H1 (cell line): ENCODE data around the gene EFEMP2. TPM values are rescaled to one million over a fixed set of nuclear protein-coding genes. Genes with fewer than 3 reads are reported as not detected.
A peak's percentile ranks its signal among the peaks of the same experiment; 100 is the strongest.

Source experiments
- CTCF ChIA-PET: fragments of 300-600 bp; sonication (Branson Sonifier 250); formaldehyde crosslinking; loops from one replicate; lab custom pipeline; 2021; ENCODE audit not compliant: partially characterized antibody; lab: Charles Lee
- POLR2A ChIA-PET: fragments of 300-600 bp; sonication (Branson Sonifier 250); formaldehyde crosslinking; loops from one replicate; lab custom pipeline; 2021; ENCODE audit warnings: inconsistent platforms; ENCODE audit not compliant: partially characterized antibody; lab: Charles Lee
- DNase-seq, 2 experiments: peaks; one replicate each; pipeline versions ENCODE4 v3.0.0 to v3.0.0-alpha.2; 2010 to 2022; ENCODE audit warnings: low spot score in 2 of 2, low read depth in 1 of 2, mixed read lengths in 1 of 2
- FAIRE-seq: peaks from 2 replicates; lab custom pipeline; 2011; peaks lifted over from hg19 to GRCh38; lab: Jason Lieb, UNC
- H2AFZ ChIP-seq: 2 replicates; pipeline ENCODE4 v1.8.1; 2012; ENCODE audit warnings: low read length, inconsistent platforms
- H2AK5ac ChIP-seq: 2 replicates; pipeline ENCODE4 v1.6.1; 2013; ENCODE audit warnings: low read depth, low read length
- H2BK120ac ChIP-seq: replicated peaks from 2 replicates; pipeline ENCODE3; 2013; ENCODE audit warnings: low read depth, low read length, inconsistent platforms
- H2BK12ac ChIP-seq: 2 replicates; pipeline ENCODE4 v1.6.1; 2013; ENCODE audit warnings: low read depth, low read length
- H2BK15ac ChIP-seq: 2 replicates; pipeline ENCODE4 v1.6.1; 2013; ENCODE audit warnings: low read length
- H2BK20ac ChIP-seq: 2 replicates; pipeline ENCODE4 v1.6.1; 2013; ENCODE audit warnings: low read length
- H2BK5ac ChIP-seq: 2 replicates; pipeline ENCODE4 v1.6.1; 2013; ENCODE audit warnings: low read depth, low read length
- H3K14ac ChIP-seq: 2 replicates; pipeline ENCODE4 v1.6.1; 2013; ENCODE audit warnings: inconsistent platforms; ENCODE audit not compliant: insufficient read length
- H3K18ac ChIP-seq: 2 replicates; pipeline ENCODE4 v1.6.1; 2013; ENCODE audit warnings: low read length; ENCODE audit errors: extremely low read depth
- H3K23ac ChIP-seq: 2 replicates; pipeline ENCODE4 v1.6.1; 2013; ENCODE audit warnings: inconsistent platforms; ENCODE audit not compliant: insufficient read length
- H3K23me2 ChIP-seq: 2 replicates; pipeline ENCODE4 v1.6.1; 2013; ENCODE audit warnings: low read depth, low read length
- H3K27ac ChIP-seq: 2 replicates; pipeline ENCODE4 v1.6.1; 2011; ENCODE audit warnings: low read depth, low read length, inconsistent platforms
- H3K27me3 ChIP-seq, 4 experiments: replicated peaks in 1 of 4; 1 replicate in 1 of 4; 2 replicates in 3 of 4; pipeline versions ENCODE4 v1.6.1 to v1.8.1; 2011 to 2013; ENCODE audit warnings: low read length in 3 of 4, mild to moderate bottlenecking in 3 of 4, inconsistent platforms in 2 of 4, mixed read lengths in 2 of 4, moderate library complexity in 1 of 4; ENCODE audit not compliant: control insufficient read depth in 3 of 4, insufficient read depth in 3 of 4; ENCODE audit errors: extremely low read depth in 1 of 4
- H3K36me3 ChIP-seq, 4 experiments: 2 replicates each; pipeline versions ENCODE4 v1.6.1 to v1.8.1; 2011 to 2013; ENCODE audit warnings: mild to moderate bottlenecking in 4 of 4, low read length in 3 of 4, moderate library complexity in 2 of 4, control low read depth in 1 of 4, inconsistent platforms in 1 of 4; ENCODE audit not compliant: insufficient read depth in 4 of 4, control insufficient read depth in 2 of 4
- H3K4ac ChIP-seq: replicated peaks from 2 replicates; pipeline ENCODE3; 2013; ENCODE audit warnings: low read length, low read depth, mixed read lengths, inconsistent platforms; ENCODE audit not compliant: insufficient read length
- H3K4me1 ChIP-seq, 4 experiments: replicated peaks in 1 of 4; 1 replicate in 1 of 4; 2 replicates in 3 of 4; pipeline versions ENCODE4 v1.6.1 to v1.8.1; 2011 to 2013; ENCODE audit warnings: low read length in 3 of 4, inconsistent platforms in 2 of 4, mixed read lengths in 1 of 4; ENCODE audit not compliant: insufficient read depth in 4 of 4, control insufficient read depth in 3 of 4
- H3K4me2 ChIP-seq, 2 experiments: 2 replicates each; pipeline versions ENCODE4 v1.6.1 to v1.8.1; 2011 to 2013; ENCODE audit warnings: low read depth in 2 of 2, low read length in 2 of 2, control low read depth in 1 of 2, inconsistent platforms in 1 of 2, mild to moderate bottlenecking in 1 of 2; ENCODE audit not compliant: insufficient read depth in 1 of 2
- H3K4me3 ChIP-seq, 4 experiments: fragments of 200-600, 300-600 bp in 1 of 4; sonication (generic), shearing (Covaris generic), sonication (Bioruptor Twin) in 1 of 4; 2 replicates each; pipeline versions ENCODE4 v1.5.1 to v1.8.1; 2011 to 2016; ENCODE audit warnings: low read length in 4 of 4, low read depth in 3 of 4, control low read depth in 2 of 4, inconsistent platforms in 2 of 4, mild to moderate bottlenecking in 2 of 4, mixed read lengths in 1 of 4, moderate library complexity in 1 of 4; ENCODE audit not compliant: insufficient read depth in 2 of 4; ENCODE audit errors: extremely low read depth in 1 of 4
- H3K56ac ChIP-seq: replicated peaks from 2 replicates; pipeline ENCODE3; 2013; ENCODE audit warnings: low read depth, mild to moderate bottlenecking, mixed read lengths, low read length, inconsistent platforms; ENCODE audit not compliant: insufficient read length
- H3K79me1 ChIP-seq: 2 replicates; pipeline ENCODE4 v1.6.1; 2013; ENCODE audit warnings: low read depth, low read length, control low read depth
- H3K79me2 ChIP-seq, 2 experiments: 2 replicates each; pipeline versions ENCODE4 v1.6.1 to v1.8.1; 2012 to 2013; ENCODE audit warnings: low read length in 2 of 2, mild to moderate bottlenecking in 2 of 2, inconsistent platforms in 1 of 2; ENCODE audit not compliant: insufficient read depth in 2 of 2, control insufficient read depth in 1 of 2
- H3K9ac ChIP-seq, 4 experiments: replicated peaks in 1 of 4; 1 replicate in 1 of 4; 2 replicates in 3 of 4; pipeline versions ENCODE4 v1.6.1 to v1.8.1; 2011 to 2013; ENCODE audit warnings: low read depth in 3 of 4, low read length in 3 of 4, control low read depth in 2 of 4, mild to moderate bottlenecking in 2 of 4, moderate library complexity in 2 of 4, inconsistent platforms in 1 of 4; ENCODE audit errors: extremely low read depth in 1 of 4
- H3K9me3 ChIP-seq, 2 experiments: 2 replicates each; pipeline versions ENCODE4 v1.6.1 to v1.8.1; 2012 to 2013; ENCODE audit warnings: mild to moderate bottlenecking in 2 of 2, moderate library complexity in 2 of 2, control low read depth in 1 of 2, inconsistent platforms in 1 of 2, low read depth in 1 of 2, low read length in 1 of 2, mixed read lengths in 1 of 2; ENCODE audit not compliant: insufficient read depth in 2 of 2
- H4K20me1 ChIP-seq, 2 experiments: replicated peaks in 1 of 2; 2 replicates each; pipeline versions ENCODE3 to v1.8.1; 2011 to 2013; ENCODE audit warnings: inconsistent platforms in 2 of 2, low read length in 2 of 2, mild to moderate bottlenecking in 1 of 2; ENCODE audit not compliant: insufficient read depth in 2 of 2, control insufficient read depth in 1 of 2
- H4K5ac ChIP-seq: 2 replicates; pipeline ENCODE4 v1.6.1; 2013; ENCODE audit warnings: low read length, low read depth, mixed read lengths, inconsistent platforms; ENCODE audit not compliant: insufficient read length
- H4K8ac ChIP-seq: 2 replicates; pipeline ENCODE4 v1.8.0; 2013; ENCODE audit warnings: mild to moderate bottlenecking, moderate library complexity, low read length, inconsistent platforms; ENCODE audit not compliant: insufficient read depth; ENCODE audit errors: extremely low read depth
- H4K91ac ChIP-seq: replicated peaks from 2 replicates; pipeline ENCODE3; 2013; ENCODE audit warnings: low read length, mixed read lengths, inconsistent platforms; ENCODE audit not compliant: insufficient read length
- JUN ChIP-seq: IDR thresholded peaks from 2 replicates; pipeline ENCODE4 v1.6.1; 2011; ENCODE audit warnings: low read depth, mild to moderate bottlenecking, improper control_type of control experiment, low read length
- JUND ChIP-seq: IDR thresholded peaks from 2 replicates; pipeline ENCODE4 v1.6.1; 2011; ENCODE audit warnings: mild to moderate bottlenecking, improper control_type of control experiment, low read length
- POLR2AphosphoS5 ChIP-seq: IDR thresholded peaks from 2 replicates; pipeline ENCODE4 v1.6.1; 2011; ENCODE audit warnings: low read depth, low read length
- RBBP5 ChIP-seq: IDR thresholded peaks from 2 replicates; pipeline ENCODE4 v1.7.1; 2012; ENCODE audit warnings: low read depth, mild to moderate bottlenecking, inconsistent platforms, low read length, moderate library complexity, borderline replicate concordance
- SRF ChIP-seq: IDR thresholded peaks from 2 replicates; pipeline ENCODE4 v1.6.1; 2011; ENCODE audit warnings: mild to moderate bottlenecking, low read depth, low read length, moderate library complexity
- TEAD4 ChIP-seq: IDR thresholded peaks from 2 replicates; pipeline ENCODE4 v1.6.1; 2012; ENCODE audit warnings: low read depth, low read length, inconsistent platforms, mixed read lengths
- WGBS, 2 experiments: shearing (Covaris generic) in 1 of 2; methylation state at CpG; one replicate each; pipeline versions ENCODE4 v1.1.6 to v1.1.7; 2013 to 2015; ENCODE audit warnings: low lambda C conversion rate in 2 of 2, mixed read lengths in 2 of 2, inconsistent platforms in 1 of 2, low coverage in 1 of 2, missing lambda C conversion rate in 1 of 2; ENCODE audit not compliant: insufficient replicate concordance in 2 of 2, insufficient coverage in 1 of 2, insufficient read length in 1 of 2; ENCODE audit errors: extremely low coverage in 1 of 2, missing lambda C conversion rate in 1 of 2; 5-methylcytosine and 5-hydroxymethylcytosine counted together
- polyA plus RNA-seq, 7 experiments: library from polyadenylated mRNA; depleted of rRNA in 3 of 7; stranded (reverse) in 5 of 7; unstranded in 2 of 7; fragments of >200 nt in 5 of 7; fragments of 200-250 nt in 2 of 7; gene quantifications; 1 replicate in 5 of 7; 2 replicates in 1 of 7; 4 replicates in 1 of 7; pipeline versions ENCODE4 v1.2.1 to v1.2.3, GENCODE V29; 2011 to 2013; ENCODE audit warnings: missing spikeins in 2 of 7, mixed read lengths in 2 of 7
- total RNA-seq: library from RNA; stranded (reverse); fragmentation: NEBNext Ultra II Directional; extraction: Animal tissue kit (Norgen Biotek cat#: 25700); gene quantifications from 2 replicates; pipeline ENCODE4 v1.2.1, GENCODE V29; 2021

The EFEMP2 gene
- total and polyA plus RNA-seq, 2 of the 8 experiments (the other 6 are each of a cell fraction or from before 2014, with no cell fraction given), result 8.8 to 17.2 TPM

GRCh38 chr11:65903068-65903481 lies 30.5 kb upstream of the EFEMP2 start:
- no peaks in the 10 kb centered on the region for H3K79me2 ChIP-seq
- no peak overlapping the region for H2BK20ac ChIP-seq
- H3K27me3 ChIP-seq, result peaks cover 15 to 42% (median 36%) of the 10 kb centered on the region in 4 experiments
- no peak overlapping the region for H3K23ac ChIP-seq
- H2BK120ac ChIP-seq, result no peak overlapping the region
- DNase-seq (no peak), FAIRE-seq (no peak)
- H4K91ac ChIP-seq, result peak overlapping the region; percentile 15
- no peak overlapping the region for H2BK5ac ChIP-seq
- TF ChIP-seq JUND (peak; percentile 44; the same call in 1 of the 2 replicates), TEAD4 (peak; percentile 78), JUN (0 out of 2 replicates have a peak, but pooled peaks have one; percentile 42), POLR2AphosphoS5 (no peak), SRF (no peak), RBBP5 (no peak)
- no peak overlapping the region for H2BK12ac ChIP-seq
- no peak overlapping the region for H3K4me3 ChIP-seq
- no peak overlapping the region for H4K8ac ChIP-seq
- no peaks in the 10 kb centered on the region for H3K36me3 ChIP-seq
- H2AFZ ChIP-seq, result no peak overlapping the region
- no peak overlapping the region for H2AK5ac ChIP-seq
- H3K4me1 ChIP-seq, result peaks cover 3 to 11% (median 8%) of the 10 kb centered on the region in 4 experiments; a peak in 6 of 7 replicates
- no peak overlapping the region for H3K18ac ChIP-seq
- no peak overlapping the region for H4K5ac ChIP-seq
- CTCF ChIA-PET, result interaction anchor here (0.8 to 9.7 kb wide), 4 partner anchors 12 to 85 kb away, joined by 3 to 150 read pairs (median 5); partner anchors contain the start of genes CCDC85B and FIBP
- no peak overlapping the region for H3K14ac ChIP-seq
- POLR2A ChIA-PET, result interaction anchor here (1.0 to 2.6 kb wide), 4 partner anchors 9 to 16 kb away, joined by 3 to 11 read pairs (median 6); partner anchors contain the start of gene CCDC85B
- H3K4ac ChIP-seq, result no peak overlapping the region
- peaks cover 0 to 4% of the 10 kb centered on the region in 2 experiments for H4K20me1 ChIP-seq
- H2BK15ac ChIP-seq, result peak overlapping the region; percentile 1; the same call in 1 of the 2 replicates
- no peak overlapping the region for H3K4me2 ChIP-seq
- no peak overlapping the region for H3K56ac ChIP-seq
- H3K9ac ChIP-seq, result no peak overlapping the region
- peaks cover 9% of the 10 kb centered on the region; the same call in 1 of the 2 replicates for H3K23me2 ChIP-seq
- no peaks in the 10 kb centered on the region for H3K79me1 ChIP-seq
- H3K27ac ChIP-seq, result no peak overlapping the region
- no peaks in the 10 kb centered on the region for H3K9me3 ChIP-seq
- WGBS, 2 experiments, result 11% methylated on average over 5 of the region's 5 CpGs; no CpG with 5 or more reads in 1 of the 2 experiments
